ENCODE measurements around the gene MCTP1.

GRCh38 chr5:94810281-94810680 lies 474.6 kb downstream of the MCTP1 start:
- no peak for TF ChIP-seq CTCF (conservative IDR thresholded peaks at IDR 0.05; ENCODE audit: low read depth, low read length)
- TF ChIP-seq EZH2 (IDR thresholded peaks at IDR 0.05; ENCODE audit: low read length, unreplicated experiment) = no peak
